H9 (cell line): ENCODE measurements around the gene ITCH. TPM values are rescaled to one million over a fixed set of nuclear protein-coding genes. Genes with fewer than 3 reads are reported as not detected.

ENCODE experiments used
- DNase-seq: peaks from one replicate; pipeline ENCODE4 v3.0.0-alpha.2; 2017
- H2AFZ ChIP-seq: one replicate; pipeline ENCODE4 v1.6.1; 2013; ENCODE audit warnings: mild to moderate bottlenecking, low read length, control low read depth, moderate library complexity
- H2AK5ac ChIP-seq: 2 replicates; pipeline ENCODE4 v1.6.1; 2013; ENCODE audit warnings: low read length, control low read depth, mixed read lengths; ENCODE audit not compliant: insufficient read length
- H2BK120ac ChIP-seq: one replicate; pipeline ENCODE4 v1.6.1; 2013; ENCODE audit warnings: low read depth, mild to moderate bottlenecking, low read length, control low read depth, inconsistent platforms; ENCODE audit not compliant: poor library complexity, severe bottlenecking
- H2BK12ac ChIP-seq: 2 replicates; pipeline ENCODE4 v1.6.1; 2013; ENCODE audit warnings: low read length, control low read depth, mixed read lengths, low read depth; ENCODE audit not compliant: insufficient read length
- H2BK15ac ChIP-seq: 2 replicates; pipeline ENCODE4 v1.6.1; 2013; ENCODE audit warnings: low read depth, low read length, control low read depth
- H2BK20ac ChIP-seq: one replicate; pipeline ENCODE4 v1.6.1; 2013; ENCODE audit warnings: low read depth, mild to moderate bottlenecking, low read length, control low read depth, inconsistent platforms; ENCODE audit not compliant: poor library complexity, severe bottlenecking
- H2BK5ac ChIP-seq: 2 replicates; pipeline ENCODE4 v1.6.1; 2013; ENCODE audit warnings: low read length, control low read depth, mixed read lengths; ENCODE audit not compliant: insufficient read length
- H3K14ac ChIP-seq: 2 replicates; pipeline ENCODE4 v1.6.1; 2013; ENCODE audit warnings: low read length, control low read depth; ENCODE audit not compliant: insufficient read depth
- H3K18ac ChIP-seq: 2 replicates; pipeline ENCODE4 v1.6.1; 2013; ENCODE audit warnings: low read depth, mild to moderate bottlenecking, mixed read lengths, low read length, control low read depth; ENCODE audit not compliant: insufficient read length
- H3K23ac ChIP-seq: 2 replicates; pipeline ENCODE4 v1.6.1; 2013; ENCODE audit warnings: low read length, control low read depth, mixed read lengths, low read depth; ENCODE audit not compliant: insufficient read length
- H3K23me2 ChIP-seq: 2 replicates; pipeline ENCODE4 v1.6.1; 2013; ENCODE audit warnings: low read depth, mild to moderate bottlenecking, mixed read lengths, low read length, control low read depth; ENCODE audit not compliant: insufficient read length, poor library complexity, severe bottlenecking
- H3K27ac ChIP-seq: 2 replicates; pipeline ENCODE4 v1.5.1; 2013; ENCODE audit warnings: low read length, control low read depth, mixed read lengths, low read depth; ENCODE audit not compliant: insufficient read length
- H3K27me3 ChIP-seq: 2 replicates; pipeline ENCODE4 v1.6.1; 2013; ENCODE audit warnings: low read length, control low read depth, inconsistent platforms; ENCODE audit not compliant: insufficient read depth
- H3K4ac ChIP-seq: 2 replicates; pipeline ENCODE4 v1.6.1; 2013; ENCODE audit warnings: low read depth, mild to moderate bottlenecking, control low read depth, inconsistent platforms, low read length, moderate library complexity
- H3K4me1 ChIP-seq: 2 replicates; pipeline ENCODE4 v1.6.1; 2013; ENCODE audit warnings: low read length, control low read depth, inconsistent platforms; ENCODE audit not compliant: insufficient read depth
- H3K4me2 ChIP-seq: 2 replicates; pipeline ENCODE4 v1.6.1; 2013; ENCODE audit warnings: low read length, control low read depth, mixed read lengths; ENCODE audit not compliant: insufficient read length, insufficient read depth
- H3K56ac ChIP-seq: 2 replicates; pipeline ENCODE4 v1.6.1; 2013; ENCODE audit warnings: low read depth, mild to moderate bottlenecking, mixed read lengths, low read length, control low read depth; ENCODE audit not compliant: insufficient read length
- H3K79me1 ChIP-seq: 2 replicates; pipeline ENCODE4 v1.6.1; 2013; ENCODE audit warnings: low read depth, mild to moderate bottlenecking, moderate library complexity, low read length, control low read depth, inconsistent platforms; ENCODE audit not compliant: insufficient read depth, poor library complexity, severe bottlenecking
- H3K79me2 ChIP-seq: 2 replicates; pipeline ENCODE4 v1.6.1; 2013; ENCODE audit warnings: low read length, control low read depth, inconsistent platforms; ENCODE audit not compliant: insufficient read depth
- H3K9ac ChIP-seq: 2 replicates; pipeline ENCODE4 v1.6.1; 2013; ENCODE audit warnings: low read length, control low read depth, mixed read lengths; ENCODE audit not compliant: insufficient read length; ENCODE audit errors: extremely low read depth
- H3K9me3 ChIP-seq: one replicate; pipeline ENCODE4 v1.6.1; 2013; ENCODE audit warnings: low read depth, low read length, inconsistent platforms; ENCODE audit not compliant: control insufficient read depth
- H3T11ph ChIP-seq: one replicate; pipeline ENCODE4 v1.6.1; 2013; ENCODE audit warnings: mild to moderate bottlenecking, low read length, control low read depth, inconsistent platforms
- H4K20me1 ChIP-seq: one replicate; pipeline ENCODE4 v1.6.1; 2013; ENCODE audit not compliant: control insufficient read depth, insufficient read length, insufficient read depth
- H4K5ac ChIP-seq: 2 replicates; pipeline ENCODE4 v1.6.1; 2013; ENCODE audit warnings: low read depth, mild to moderate bottlenecking, mixed read lengths, low read length, control low read depth; ENCODE audit not compliant: insufficient read length
- H4K8ac ChIP-seq: replicated peaks from 2 replicates; pipeline ENCODE4 v1.6.1; 2013; ENCODE audit warnings: low read length, control low read depth, mixed read lengths, low read depth; ENCODE audit not compliant: insufficient read length
- H4K91ac ChIP-seq: 2 replicates; pipeline ENCODE4 v1.6.1; 2013; ENCODE audit warnings: low read depth, mild to moderate bottlenecking, moderate library complexity, mixed read lengths, low read length, control low read depth; ENCODE audit not compliant: insufficient read length
- H3K27ac Mint-ChIP-seq, 3 experiments: 2 replicates in 2 of 3; 3 replicates in 1 of 3; pipeline ENCODE4 v1.8.0; 2020 to 2021; ENCODE audit warnings: mixed read lengths in 3 of 3, mild to moderate bottlenecking in 1 of 3, moderate library complexity in 1 of 3
- H3K27me3 Mint-ChIP-seq: 2 replicates; pipeline ENCODE4 v1.8.0; 2021; ENCODE audit warnings: low read depth, mild to moderate bottlenecking, moderate library complexity, mixed read lengths
- H3K36me3 Mint-ChIP-seq, 3 experiments: 2 replicates in 2 of 3; 3 replicates in 1 of 3; pipeline ENCODE4 v1.8.0; 2020 to 2021; ENCODE audit warnings: low read depth in 3 of 3, mixed read lengths in 3 of 3; ENCODE audit not compliant: insufficient read depth in 1 of 3
- H3K4me1 Mint-ChIP-seq, 2 experiments: 2 replicates each; pipeline ENCODE4 v1.8.0; 2020; ENCODE audit warnings: mixed read lengths in 2 of 2
- H3K4me3 Mint-ChIP-seq, 2 experiments: 2 replicates in 1 of 2; 3 replicates in 1 of 2; pipeline ENCODE4 v1.8.0; 2020 to 2021; ENCODE audit warnings: mild to moderate bottlenecking in 2 of 2, mixed read lengths in 2 of 2, moderate library complexity in 1 of 2
- H3K9me3 Mint-ChIP-seq, 2 experiments: 2 replicates in 1 of 2; 3 replicates in 1 of 2; pipeline ENCODE4 v1.8.0; 2020; ENCODE audit warnings: mild to moderate bottlenecking in 2 of 2, mixed read lengths in 2 of 2, moderate library complexity in 1 of 2
- WGBS: extraction: QIAGEN DNeasy Blood & Tissue Kit; methylation state at CpG from one replicate; pipeline ENCODE4 v1.1.7; 2013; ENCODE audit warnings: missing lambda C conversion rate, low lambda C conversion rate, mixed read lengths; ENCODE audit not compliant: insufficient read length; ENCODE audit errors: extremely low coverage; 5-methylcytosine and 5-hydroxymethylcytosine counted together
- total RNA-seq: library from RNA; stranded (reverse); gene quantifications from 2 replicates; pipeline ENCODE4 v1.2.1, GENCODE V29; 2021
- TF ChIP-seq, protein P1 (sequence below): fragments of 200-600 bp; sonication (generic); conservative IDR thresholded peaks from 3 replicates; pipeline ENCODE4 v1.8.0; 2021; ENCODE audit warnings: antibody characterized with exemption, mild to moderate bottlenecking

The ITCH gene
- total RNA-seq, 1 experiment from 2014 or later = 55.9 TPM

DNA sequence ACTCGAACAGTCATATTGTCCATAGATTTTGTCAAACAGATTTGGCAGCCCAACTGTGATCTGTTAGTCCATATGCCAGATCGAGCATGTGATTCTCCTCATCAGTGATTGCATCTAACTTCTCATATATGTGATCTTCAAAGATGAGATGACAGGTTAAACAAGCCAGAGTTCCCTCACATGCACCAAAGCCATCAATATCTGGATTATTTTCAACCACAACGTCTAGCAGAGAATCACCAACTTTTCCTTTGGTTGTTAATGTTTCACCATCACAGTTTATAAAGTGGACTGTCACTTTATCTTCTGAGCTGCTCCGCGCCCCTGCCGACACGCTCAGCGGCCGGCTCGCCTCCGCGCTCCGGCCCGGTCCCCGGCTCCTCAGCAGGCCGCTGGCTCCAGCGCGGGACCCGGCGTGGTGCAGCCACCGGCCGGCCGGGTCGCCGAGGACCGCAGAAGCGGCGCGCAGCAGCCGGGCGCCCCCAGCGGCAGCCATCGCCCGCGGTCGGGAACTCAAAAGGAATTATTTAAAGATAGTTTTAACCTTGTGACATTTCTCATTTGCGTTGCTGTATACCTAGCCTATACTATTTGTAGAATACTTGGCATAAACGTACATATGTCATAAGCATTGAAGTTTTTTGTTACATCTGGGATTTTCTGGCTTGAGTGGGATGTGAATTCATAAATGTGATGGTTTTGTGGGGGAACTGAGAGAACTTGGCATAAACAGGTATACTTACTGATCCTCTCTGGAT lies 113.1 kb downstream of the ITCH start:
- H3K23me2 ChIP-seq = no peaks in the 10 kb centered on the region
- Mint-ChIP-seq H3K4me3 (no peak overlapping the region), H3K27ac (no peak overlapping the region), H3K36me3 (peaks cover 62 to 83% (median 79%) of the 10 kb centered on the region in 3 experiments), H3K4me1 (no peaks in the 10 kb centered on the region), H3K27me3 (no peaks in the 10 kb centered on the region), H3K9me3 (peaks cover 0 to 4% of the 10 kb centered on the region in 2 experiments; a peak in 3 of 5 replicates)
- no peak overlapping the region for H2BK15ac ChIP-seq
- no peak overlapping the region for H2BK5ac ChIP-seq
- no peak overlapping the region for H3K23ac ChIP-seq
- WGBS = no CpG with 5 or more reads among the region's 38 CpGs
- no peak overlapping the region for H3K14ac ChIP-seq
- no peak overlapping the region for H3K9ac ChIP-seq
- no peak overlapping the region for H2AFZ ChIP-seq
- no peak overlapping the region for H3K4me2 ChIP-seq
- H2BK20ac ChIP-seq = no peak overlapping the region
- no peaks in the 10 kb centered on the region for H3K79me2 ChIP-seq
- no peak overlapping the region for H3K18ac ChIP-seq
- DNase-seq = peak; percentile 45
- H3K4me1 ChIP-seq = no peaks in the 10 kb centered on the region
- H3K27me3 ChIP-seq = no peaks in the 10 kb centered on the region
- H3K9me3 ChIP-seq = no peaks in the 10 kb centered on the region
- H4K5ac ChIP-seq = no peak overlapping the region
- H2BK12ac ChIP-seq = no peak overlapping the region
- H3K27ac ChIP-seq = no peak overlapping the region
- H3K79me1 ChIP-seq = no peaks in the 10 kb centered on the region
- H4K91ac ChIP-seq = no peak overlapping the region
- H3T11ph ChIP-seq = no peak overlapping the region
- H4K8ac ChIP-seq = no peak overlapping the region
- no peak overlapping the region for H2BK120ac ChIP-seq
- TF ChIP-seq, protein P1, sequence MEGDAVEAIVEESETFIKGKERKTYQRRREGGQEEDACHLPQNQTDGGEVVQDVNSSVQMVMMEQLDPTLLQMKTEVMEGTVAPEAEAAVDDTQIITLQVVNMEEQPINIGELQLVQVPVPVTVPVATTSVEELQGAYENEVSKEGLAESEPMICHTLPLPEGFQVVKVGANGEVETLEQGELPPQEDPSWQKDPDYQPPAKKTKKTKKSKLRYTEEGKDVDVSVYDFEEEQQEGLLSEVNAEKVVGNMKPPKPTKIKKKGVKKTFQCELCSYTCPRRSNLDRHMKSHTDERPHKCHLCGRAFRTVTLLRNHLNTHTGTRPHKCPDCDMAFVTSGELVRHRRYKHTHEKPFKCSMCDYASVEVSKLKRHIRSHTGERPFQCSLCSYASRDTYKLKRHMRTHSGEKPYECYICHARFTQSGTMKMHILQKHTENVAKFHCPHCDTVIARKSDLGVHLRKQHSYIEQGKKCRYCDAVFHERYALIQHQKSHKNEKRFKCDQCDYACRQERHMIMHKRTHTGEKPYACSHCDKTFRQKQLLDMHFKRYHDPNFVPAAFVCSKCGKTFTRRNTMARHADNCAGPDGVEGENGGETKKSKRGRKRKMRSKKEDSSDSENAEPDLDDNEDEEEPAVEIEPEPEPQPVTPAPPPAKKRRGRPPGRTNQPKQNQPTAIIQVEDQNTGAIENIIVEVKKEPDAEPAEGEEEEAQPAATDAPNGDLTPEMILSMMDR = no peak
- H3K56ac ChIP-seq = no peak overlapping the region
- H4K20me1 ChIP-seq = no peaks in the 10 kb centered on the region
- H3K4ac ChIP-seq = no peak overlapping the region
- H2AK5ac ChIP-seq = no peak overlapping the region
